ENCODE measurements around the gene GDPD4.

The GDPD4 gene

GRCh38 chr11:77253690-77254089 is 47.8 kb downstream of the GDPD4 start:
- H3K9me2 ChIP-seq (replicated peaks; ENCODE audit: low read depth, low read length), result no peaks in the 10 kb centered on the region
- no peak overlapping the region for H3K4me2 ChIP-seq (ENCODE audit: low read depth, low read length, poor library complexity, severe bottlenecking)
- H2AFZ ChIP-seq (ENCODE audit: low read length), result no peak overlapping the region

GRCh38 chr11:77252555-77253270 is 48.8 kb downstream of the GDPD4 start:
- Histone ChIP-seq H3K4me2 (ENCODE audit: low read depth, low read length, poor library complexity, severe bottlenecking) (no peak overlapping the region), H3K27me3 (ENCODE audit: insufficient read depth, low read length, poor library complexity, severe bottlenecking) (no peaks in the 10 kb centered on the region), H3K36me3 (ENCODE audit: insufficient read depth, low read length) (no peaks in the 10 kb centered on the region), H3F3A (ENCODE audit: low read depth) (no peaks in the 10 kb centered on the region), H3K9ac (ENCODE audit: low read depth, low read length, poor library complexity, severe bottlenecking) (no peak overlapping the region), H3K9me2 (replicated peaks; ENCODE audit: low read depth, low read length) (no peaks in the 10 kb centered on the region), H4K20me1 (ENCODE audit: insufficient read depth, low read length, poor library complexity, severe bottlenecking) (no peaks in the 10 kb centered on the region), H3K4me3 (ENCODE audit: low read length, poor library complexity, severe bottlenecking) (no peak overlapping the region), H3K9me3 (ENCODE audit: insufficient read depth, low read depth, low read length) (no peaks in the 10 kb centered on the region), H3K4me1 (ENCODE audit: insufficient read depth, low read length, poor library complexity, severe bottlenecking) (no peaks in the 10 kb centered on the region), H3K79me2 (ENCODE audit: insufficient read depth, low read length) (no peaks in the 10 kb centered on the region), H2AFZ (ENCODE audit: low read length) (no peak overlapping the region)
- TF ChIP-seq EZH2phosphoT487 (IDR thresholded peaks at IDR 0.05; ENCODE audit: borderline replicate concordance), result no peak
- no peak for TF ChIP-seq CTCF (conservative IDR thresholded peaks at IDR 0.05; ENCODE audit: low read length)

More at GRCh38 chr11:77253690-77254089, 47.8 kb downstream of the GDPD4 start:
- Histone ChIP-seq H3K79me2 (ENCODE audit: insufficient read depth, low read length) (no peaks in the 10 kb centered on the region), H3K4me1 (ENCODE audit: insufficient read depth, low read length, poor library complexity, severe bottlenecking) (no peaks in the 10 kb centered on the region), H3K9ac (ENCODE audit: low read depth, low read length, poor library complexity, severe bottlenecking) (no peak overlapping the region), H4K20me1 (ENCODE audit: insufficient read depth, low read length, poor library complexity, severe bottlenecking) (no peaks in the 10 kb centered on the region), H3K27me3 (ENCODE audit: insufficient read depth, low read length, poor library complexity, severe bottlenecking) (no peaks in the 10 kb centered on the region), H3F3A (ENCODE audit: low read depth) (no peaks in the 10 kb centered on the region), H3K36me3 (ENCODE audit: insufficient read depth, low read length) (no peaks in the 10 kb centered on the region), H3K9me3 (ENCODE audit: insufficient read depth, low read depth, low read length) (no peaks in the 10 kb centered on the region), H3K4me3 (ENCODE audit: low read length, poor library complexity, severe bottlenecking) (no peak overlapping the region)
- no peak for TF ChIP-seq CTCF (conservative IDR thresholded peaks at IDR 0.05; ENCODE audit: low read length)
- no peak for TF ChIP-seq EZH2phosphoT487 (IDR thresholded peaks at IDR 0.05; ENCODE audit: borderline replicate concordance)

- H3K79me2 ChIP-seq (ENCODE audit: insufficient read depth, low read length), result no peaks in the 10 kb centered on the region
- H2AFZ ChIP-seq (ENCODE audit: low read length), result no peak overlapping the region
- no peaks in the 10 kb centered on the region for H3K4me1 ChIP-seq (ENCODE audit: insufficient read depth, low read length, poor library complexity, severe bottlenecking)
- no peaks in the 10 kb centered on the region for H3K27me3 ChIP-seq (ENCODE audit: insufficient read depth, low read length, poor library complexity, severe bottlenecking)
- no peak overlapping the region for H3K4me2 ChIP-seq (ENCODE audit: low read depth, low read length, poor library complexity, severe bottlenecking)
- no peak overlapping the region for H3K4me3 ChIP-seq (ENCODE audit: low read length, poor library complexity, severe bottlenecking)
- no peaks in the 10 kb centered on the region for H3F3A ChIP-seq (ENCODE audit: low read depth)
- H3K9me2 ChIP-seq (replicated peaks; ENCODE audit: low read depth, low read length), result no peaks in the 10 kb centered on the region
- no peaks in the 10 kb centered on the region for H4K20me1 ChIP-seq (ENCODE audit: insufficient read depth, low read length, poor library complexity, severe bottlenecking)
- no peaks in the 10 kb centered on the region for H3K36me3 ChIP-seq (ENCODE audit: insufficient read depth, low read length)
- H3K9me3 ChIP-seq (ENCODE audit: insufficient read depth, low read depth, low read length), result no peaks in the 10 kb centered on the region
- H3K9ac ChIP-seq (ENCODE audit: low read depth, low read length, poor library complexity, severe bottlenecking), result no peak overlapping the region
- TF ChIP-seq CTCF (conservative IDR thresholded peaks at IDR 0.05; ENCODE audit: low read length) (no peak), EZH2phosphoT487 (IDR thresholded peaks at IDR 0.05; ENCODE audit: borderline replicate concordance) (no peak)
Observed at GRCh38 chr11:77250881-77251640, 50.4 kb downstream of the GDPD4 start.
